NCI-H2107 (cell line): ENCODE results near the gene ALKBH4.
"Not testable (repeated sequence)": the region's sequence is repeated elsewhere in the genome, so short reads cannot be mapped to it uniquely, and the experiment has no call there.

Experiments
- DNase-seq: peaks from one replicate; lab custom pipeline; 2025; lab: John Stamatoyannopoulos, UW

ALKBH4 gene

GRCh38 chr7:102464577-102465280 is at the start of gene ALKBH4, which contains the start of gene LRWD1:
Gene ALKBH4 (minus strand): TSS chr7:102464863. CDS start chr7:102464836, 27 bp downstream.
Gene LRWD1 (plus strand): TSS chr7:102464984. CDS start chr7:102465081, 97 bp downstream.
- peak; percentile 88 for DNase-seq

- not testable (repeated sequence) for DNase-seq
Measured at GRCh38 chr7:102512642-102513221, 48.1 kb upstream of the ALKBH4 start.

DNA sequence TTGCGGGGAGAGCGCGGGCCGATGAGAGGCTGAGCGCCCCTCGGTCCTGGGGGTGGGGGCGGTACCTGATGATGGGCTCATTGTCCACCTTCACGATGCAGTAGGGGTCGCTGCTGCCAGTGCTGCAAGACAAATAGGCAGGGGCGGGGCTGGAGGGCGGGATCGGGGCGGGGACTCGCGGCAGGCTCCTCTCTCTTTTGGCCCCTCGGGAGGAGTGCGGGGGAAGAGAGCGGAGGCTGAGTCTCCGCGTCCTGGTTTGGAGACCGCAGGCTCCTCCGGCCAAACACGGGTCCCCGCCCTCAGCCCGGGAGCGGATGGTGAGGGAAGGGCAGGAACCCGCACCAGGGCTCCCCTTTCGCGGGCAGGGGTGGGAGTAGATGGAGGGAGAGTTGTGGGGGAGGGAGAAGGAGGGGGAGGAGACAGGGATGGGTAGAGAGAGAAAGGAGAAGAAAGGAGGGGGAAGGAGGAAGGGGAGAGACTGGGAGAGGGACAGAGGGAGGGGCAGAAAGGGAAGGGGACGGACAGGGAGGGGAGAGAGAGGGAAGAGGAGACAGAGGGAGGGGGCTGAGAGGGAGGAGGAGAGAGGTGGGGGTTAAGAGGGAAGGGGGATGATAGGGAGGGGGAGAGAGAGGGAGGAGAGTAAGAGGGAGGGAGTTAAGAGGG is 47.3 kb upstream of the ALKBH4 start:
- not testable (repeated sequence) for DNase-seq

DNA sequence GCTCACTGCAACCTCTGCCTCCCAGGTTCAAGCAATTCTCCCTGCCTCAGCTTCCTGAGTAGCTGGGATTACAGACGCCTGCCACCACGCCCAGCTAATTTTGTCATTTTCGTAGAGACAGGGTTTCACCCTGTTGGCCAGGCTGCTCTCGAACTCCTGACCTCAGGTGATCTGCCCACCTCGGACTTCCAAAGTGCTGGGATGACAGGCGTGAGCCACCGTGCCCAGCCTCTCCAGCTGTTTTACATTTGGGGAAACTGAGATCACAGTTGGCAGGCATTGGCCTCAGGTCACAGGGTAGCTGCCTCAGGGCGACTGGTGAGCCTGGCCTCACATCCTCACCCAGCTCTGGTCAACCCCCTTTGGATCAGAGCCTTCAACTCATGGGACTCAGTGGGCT is 45.9 kb upstream of the ALKBH4 start:
- DNase-seq = not testable (repeated sequence)

DNA sequence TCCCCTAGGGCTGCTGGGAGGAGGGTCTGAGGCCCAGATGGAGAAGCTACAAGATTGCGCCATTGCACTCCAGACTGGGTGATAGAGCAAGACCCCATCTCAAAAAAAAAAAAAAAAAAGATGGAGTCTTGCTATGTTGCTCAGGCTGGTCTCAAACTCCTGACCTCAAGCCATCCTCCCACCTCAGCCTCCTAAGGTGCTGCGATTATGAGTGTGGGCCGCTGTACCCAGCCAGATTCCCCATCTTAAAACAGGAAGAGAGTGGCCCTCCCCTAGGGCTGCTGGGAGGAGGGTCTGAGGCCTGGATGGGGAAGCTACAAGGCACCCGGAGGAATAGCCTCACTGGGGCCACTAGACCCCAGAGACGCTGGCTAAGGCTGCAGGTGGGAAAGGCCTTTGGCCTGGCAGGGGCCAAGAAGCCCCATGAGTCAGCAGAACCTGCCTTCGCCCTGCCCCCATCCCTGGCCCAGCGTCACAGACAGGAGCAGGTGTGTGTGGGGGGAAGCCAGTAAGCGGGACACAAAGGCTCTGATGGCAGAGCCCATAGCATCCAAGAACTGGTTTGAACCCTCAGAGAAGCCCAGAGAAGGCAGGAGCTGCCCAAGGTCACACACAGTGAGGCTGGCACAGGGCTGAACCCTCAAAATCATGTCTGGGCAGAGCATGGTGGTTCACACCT is 42.9 kb upstream of the ALKBH4 start:
- not testable (repeated sequence) for DNase-seq

DNA sequence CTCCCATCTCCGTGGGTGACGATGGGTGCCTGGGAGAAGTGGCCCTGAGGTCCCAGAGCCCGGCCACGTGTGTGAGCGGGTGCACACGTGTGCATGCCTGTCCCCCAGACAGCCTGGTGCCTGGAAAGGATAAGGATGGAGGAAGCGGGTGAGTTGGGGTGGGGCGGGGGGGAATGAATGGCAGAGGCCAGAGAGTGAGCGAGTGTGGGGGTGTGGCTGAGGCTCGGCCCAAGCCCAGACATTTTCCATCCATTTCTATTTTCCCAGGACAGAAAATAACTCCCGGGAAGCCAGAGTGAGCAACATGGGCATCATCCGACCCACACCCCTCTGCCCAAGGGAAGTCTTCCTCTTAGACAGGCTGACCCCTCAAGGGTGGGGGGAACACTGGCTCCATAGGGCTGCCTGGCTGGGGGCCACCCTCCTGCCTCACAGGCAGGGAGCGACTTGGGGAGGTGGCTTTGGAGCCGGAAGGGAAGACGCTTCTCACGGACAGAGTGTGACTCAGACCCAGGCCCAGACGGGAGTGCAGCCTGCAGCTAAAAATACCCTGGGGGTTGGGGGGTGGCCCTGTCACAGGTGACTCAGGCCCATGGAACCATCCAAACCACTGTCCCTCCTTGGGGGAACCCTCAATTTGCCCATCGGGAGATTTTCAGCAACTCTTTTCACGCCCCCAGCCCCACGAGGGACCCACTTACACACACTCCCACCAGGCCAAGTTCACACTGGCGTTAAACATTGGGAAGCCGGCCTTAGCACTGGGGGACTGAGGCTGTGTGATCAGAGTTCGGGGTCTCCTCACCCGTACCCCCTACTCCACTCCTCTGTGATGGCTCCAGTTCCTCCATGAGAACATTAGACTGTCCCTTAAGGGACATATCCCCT is 40.9 kb upstream of the ALKBH4 start:
- not testable (repeated sequence) for DNase-seq

- DNase-seq = not testable (repeated sequence)
Measured at GRCh38 chr7:102503141-102503540, 38.5 kb upstream of the ALKBH4 start.

DNA sequence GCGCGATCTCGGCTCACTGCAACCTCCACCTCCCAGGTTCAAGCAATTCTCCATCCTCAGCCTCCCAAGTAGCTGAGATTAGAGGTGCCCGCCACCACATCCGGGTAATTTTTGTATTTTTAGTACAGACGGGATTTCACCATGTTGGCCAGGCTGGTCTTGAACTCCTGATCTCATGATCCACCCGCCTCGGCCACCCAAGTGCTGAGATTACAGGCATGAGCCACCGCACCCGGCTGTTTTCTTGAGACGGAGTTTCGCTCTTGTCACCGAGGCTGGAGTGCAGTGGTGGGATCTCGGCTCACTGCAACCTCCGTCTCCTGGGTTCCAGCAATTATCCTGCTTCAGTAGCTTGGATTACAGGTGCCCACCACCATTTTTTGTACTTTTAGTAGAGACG is 33.7 kb upstream of the ALKBH4 start:
- not testable (repeated sequence) for DNase-seq

- not testable (repeated sequence) for DNase-seq
Measured at GRCh38 chr7:102497308-102497707, 32.6 kb upstream of the ALKBH4 start.

- DNase-seq = not testable (repeated sequence)
Measured at GRCh38 chr7:102496861-102497260, 32.2 kb upstream of the ALKBH4 start.

GRCh38 chr7:102494473-102495149 is 29.9 kb upstream of the ALKBH4 start:
- not testable (repeated sequence) for DNase-seq

GRCh38 chr7:102494026-102494425 is 29.4 kb upstream of the ALKBH4 start:
- not testable (repeated sequence) for DNase-seq

DNA sequence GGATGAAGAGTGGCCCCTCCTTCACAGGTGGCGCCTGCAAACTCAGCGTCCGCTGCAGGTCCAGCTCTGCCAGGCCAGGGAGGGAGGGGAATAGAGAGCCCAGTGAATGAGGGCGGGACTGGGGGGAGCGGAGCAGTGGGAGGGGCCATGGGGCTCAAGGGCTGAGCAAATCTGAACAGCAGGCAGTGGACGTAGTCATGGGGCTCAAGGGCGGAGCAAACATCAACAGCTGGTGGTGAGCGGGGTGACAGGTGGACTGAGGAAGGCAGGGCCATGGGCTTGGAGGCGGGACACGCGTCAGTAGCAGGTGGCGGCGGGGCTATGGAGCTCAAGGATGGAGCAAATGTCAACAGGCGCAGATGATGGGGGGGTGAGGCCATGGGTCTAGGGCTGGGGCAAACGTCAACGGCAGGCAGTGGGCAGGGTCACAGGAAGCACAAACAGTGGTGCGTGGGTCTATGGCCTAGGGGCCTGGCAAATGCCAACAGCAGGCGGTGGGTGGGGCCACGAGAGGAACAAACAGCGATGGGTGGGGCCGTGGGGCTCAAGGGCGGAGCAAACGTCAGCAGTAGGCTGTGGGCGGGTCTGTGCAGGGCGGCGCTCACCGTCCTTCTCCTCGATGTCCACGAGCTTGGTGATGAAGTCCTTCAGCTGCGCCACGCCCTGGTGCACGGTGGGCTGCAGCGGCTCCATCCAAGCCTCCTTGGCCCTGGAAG is 28.7 kb upstream of the ALKBH4 start:
- not testable (repeated sequence) for DNase-seq

DNA sequence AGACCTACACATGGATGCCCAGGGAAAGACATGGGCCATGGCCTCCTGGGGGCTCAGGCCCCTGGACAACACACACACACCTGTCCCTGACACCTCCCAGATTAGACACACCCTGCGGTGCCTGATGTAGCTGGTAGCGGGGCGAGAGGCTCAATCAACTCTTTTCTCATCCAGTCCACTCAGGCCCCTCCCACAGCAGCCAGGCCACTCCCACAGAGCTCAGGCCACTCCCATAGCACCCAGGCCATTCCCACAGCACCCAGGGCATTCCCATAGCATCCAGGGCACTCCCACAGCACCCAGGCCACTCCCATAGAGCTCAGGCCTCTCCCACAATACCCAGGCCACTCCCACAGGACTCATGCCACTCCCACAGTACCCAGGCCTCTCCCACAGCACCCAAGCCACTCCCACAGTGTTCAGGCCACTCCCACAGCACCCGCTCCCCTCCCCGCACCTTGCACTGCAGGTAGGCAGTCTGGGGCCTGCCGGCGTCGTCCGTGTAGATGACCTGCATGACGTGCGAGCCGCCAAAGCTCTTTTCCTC is 25.9 kb upstream of the ALKBH4 start:
- not testable (repeated sequence) for DNase-seq

DNA sequence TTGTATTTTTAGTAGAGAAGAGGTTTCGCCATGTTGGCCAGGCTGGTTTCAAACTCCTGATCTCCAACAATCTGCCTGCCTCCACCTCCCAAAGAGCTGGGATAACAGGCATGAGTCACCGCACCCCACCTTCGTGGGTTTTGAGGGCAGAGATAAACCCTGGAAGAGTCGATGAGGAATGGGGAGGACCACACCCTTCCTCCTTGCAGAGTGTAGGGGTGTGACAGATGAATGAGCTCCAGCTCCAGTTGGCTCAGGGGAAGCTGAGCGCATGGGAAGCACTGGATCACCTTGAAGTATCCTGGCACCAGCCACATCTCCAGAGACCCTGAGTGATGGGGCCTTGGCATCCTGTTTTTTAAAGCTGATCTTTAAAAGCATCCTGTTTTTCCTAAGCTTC is 19.7 kb upstream of the ALKBH4 start:
- not testable (repeated sequence) for DNase-seq

GRCh38 chr7:102481962-102482361 is 17.3 kb upstream of the ALKBH4 start:
- DNase-seq = not testable (repeated sequence)

GRCh38 chr7:102479982-102480637 is 15.4 kb upstream of the ALKBH4 start:
- not testable (repeated sequence) for DNase-seq

DNA sequence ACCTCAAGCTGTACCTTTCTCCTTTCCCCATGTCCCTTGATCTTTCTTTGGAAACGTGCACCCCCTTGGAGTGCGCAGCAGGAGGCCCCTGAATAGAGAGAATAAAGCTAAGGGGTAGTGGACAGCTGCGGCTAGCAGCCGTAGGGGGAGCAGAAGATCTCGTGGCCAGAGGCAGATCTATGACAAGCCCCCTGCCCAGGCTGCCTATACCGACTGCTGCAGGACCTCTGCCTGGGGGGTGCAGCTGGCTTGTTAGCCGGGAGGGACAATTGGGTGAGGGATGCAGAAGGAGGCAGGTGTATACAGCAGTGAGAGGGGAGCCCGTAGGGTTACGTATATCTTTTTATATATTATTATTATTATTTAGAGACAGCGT is 14.5 kb upstream of the ALKBH4 start:
- not testable (repeated sequence) for DNase-seq
